Liver (tissue), 9 donors: ENCODE results near the gene PAFAH1B2. TPM values are rescaled to one million over a fixed set of nuclear protein-coding genes. Genes with fewer than 3 reads are reported as not detected.

Experiments used
- DNase-seq: peaks from one replicate; pipeline ENCODE4 v3.0.0-alpha.2; 2017; ENCODE audit warnings: low spot score
- H3K27ac ChIP-seq, 2 donors: one replicate each; pipeline ENCODE4 v1.7.0; 2013; ENCODE audit warnings: inconsistent platforms in 2 of 2, low read length in 2 of 2, control low read depth in 1 of 2, low read depth in 1 of 2, mild to moderate bottlenecking in 1 of 2
- H3K27me3 ChIP-seq, 4 donors: one replicate each; pipeline versions ENCODE4 v1.6.1 to v1.7.0; 2013; ENCODE audit warnings: low read length in 3 of 4, inconsistent platforms in 1 of 4, mild to moderate bottlenecking in 1 of 4, moderate library complexity in 1 of 4; ENCODE audit not compliant: control insufficient read depth in 4 of 4, insufficient read depth in 4 of 4
- H3K36me3 ChIP-seq, 4 donors: one replicate each; pipeline versions ENCODE4 v1.6.1 to v1.7.0; 2013; ENCODE audit warnings: low read length in 3 of 4, mild to moderate bottlenecking in 3 of 4, low read depth in 1 of 4, moderate library complexity in 1 of 4; ENCODE audit not compliant: control insufficient read depth in 4 of 4, insufficient read depth in 3 of 4
- H3K4me1 ChIP-seq, 4 donors: one replicate each; pipeline versions ENCODE4 v1.6.1 to v1.7.0; 2013; ENCODE audit warnings: low read length in 3 of 4, mild to moderate bottlenecking in 3 of 4, moderate library complexity in 1 of 4; ENCODE audit not compliant: control insufficient read depth in 4 of 4, insufficient read depth in 4 of 4
- H3K4me3 ChIP-seq, 3 donors: one replicate each; pipeline versions ENCODE4 v1.6.1 to v1.7.0; 2013; ENCODE audit warnings: low read length in 3 of 3, control low read depth in 1 of 3, low read depth in 1 of 3, mild to moderate bottlenecking in 1 of 3
- H3K9ac ChIP-seq, 2 donors: one replicate each; pipeline ENCODE4 v1.7.0; 2013; ENCODE audit warnings: low read length in 2 of 2, mild to moderate bottlenecking in 2 of 2, moderate library complexity in 2 of 2, control low read depth in 1 of 2, low read depth in 1 of 2
- H3K9me3 ChIP-seq, 4 donors: one replicate each; pipeline versions ENCODE4 v1.6.1 to v1.7.0; 2013; ENCODE audit warnings: low read length in 3 of 4; ENCODE audit not compliant: control insufficient read depth in 4 of 4
- EGR1 ChIP-seq, 2 donors: IDR thresholded peaks; 2 replicates each; pipeline ENCODE4 v1.6.1; 2016 to 2018; ENCODE audit warnings: antibody characterized with exemption in 2 of 2, low read depth in 2 of 2
- FOXA1 ChIP-seq: IDR thresholded peaks from 2 replicates; pipeline ENCODE4 v1.6.1; 2016; ENCODE audit warnings: antibody characterized with exemption
- FOXA2 ChIP-seq: IDR thresholded peaks from 2 replicates; pipeline ENCODE4 v1.6.1; 2016; ENCODE audit warnings: antibody characterized with exemption
- GABPA ChIP-seq, 2 donors: IDR thresholded peaks in 1 of 2; conservative IDR thresholded peaks in 1 of 2; 2 replicates each; pipeline ENCODE4 v1.6.1; 2016; ENCODE audit warnings: antibody characterized with exemption in 2 of 2, mild to moderate bottlenecking in 1 of 2, moderate library complexity in 1 of 2
- HNF4A ChIP-seq, 2 donors: conservative IDR thresholded peaks; 2 replicates each; pipeline ENCODE4 v1.6.1; 2016; ENCODE audit warnings: antibody characterized with exemption in 2 of 2, mild to moderate bottlenecking in 2 of 2
- HNF4G ChIP-seq: IDR thresholded peaks from 2 replicates; pipeline ENCODE4 v1.6.1; 2016; ENCODE audit warnings: antibody characterized with exemption
- JUND ChIP-seq, 2 donors: IDR thresholded peaks; 2 replicates each; pipeline ENCODE4 v1.6.1; 2016; ENCODE audit warnings: antibody characterized with exemption in 2 of 2
- NR2F2 ChIP-seq: IDR thresholded peaks from 2 replicates; pipeline ENCODE4 v1.6.1; 2016; ENCODE audit warnings: antibody characterized with exemption
- RAD21 ChIP-seq, 2 donors: IDR thresholded peaks; 2 replicates each; pipeline ENCODE4 v1.6.1; 2016; ENCODE audit warnings: antibody characterized with exemption in 2 of 2, mild to moderate bottlenecking in 2 of 2
- RXRA ChIP-seq, 2 donors: IDR thresholded peaks; 2 replicates each; pipeline ENCODE4 v1.6.1; 2017 to 2018; ENCODE audit warnings: antibody characterized with exemption in 2 of 2, mild to moderate bottlenecking in 1 of 2
- SP1 ChIP-seq: IDR thresholded peaks from 2 replicates; pipeline ENCODE4 v1.6.1; 2018; ENCODE audit warnings: antibody characterized with exemption, mild to moderate bottlenecking
- TAF1 ChIP-seq: conservative IDR thresholded peaks from 2 replicates; pipeline ENCODE4 v1.6.1; 2016; ENCODE audit warnings: antibody characterized with exemption, mild to moderate bottlenecking
- YY1 ChIP-seq: IDR thresholded peaks from 2 replicates; pipeline ENCODE4 v1.6.1; 2016; ENCODE audit warnings: antibody characterized with exemption, mild to moderate bottlenecking
- WGBS: extraction: QIAGEN DNeasy Blood & Tissue Kit; methylation state at CpG from one replicate; pipeline ENCODE4 v1.1.7; 2013; 5-methylcytosine and 5-hydroxymethylcytosine counted together
- polyA plus RNA-seq, 2 donors: library from polyadenylated mRNA; stranded (reverse) in 1 of 2; unstranded in 1 of 2; fragments of 200-250 nt in 1 of 2; fragments of >200 nt in 1 of 2; fragmentation: Nextera tagmentation in 1 of 2; extraction: Ambion mirVana in 1 of 2; gene quantifications; one replicate each; pipeline versions ENCODE4 v1.2.1 to v1.2.3, GENCODE V29; 2013 to 2015
- total RNA-seq, 2 donors: library from RNA; depleted of rRNA; stranded (reverse); fragments of >200 nt; gene quantifications; one replicate each; pipeline ENCODE4 v1.2.3, GENCODE V29; 2014
- TF ChIP-seq, protein P1 (sequence below): IDR thresholded peaks from 2 replicates; pipeline ENCODE4 v1.6.1; 2016; ENCODE audit warnings: antibody characterized with exemption
- TF ChIP-seq, protein P2 (sequence below): IDR thresholded peaks from 2 replicates; pipeline ENCODE4 v1.6.1; 2016; ENCODE audit warnings: antibody characterized with exemption, mild to moderate bottlenecking
- TF ChIP-seq, protein P3 (sequence below): IDR thresholded peaks from 2 replicates; pipeline ENCODE4 v1.6.1; 2016; ENCODE audit warnings: antibody characterized with exemption
- TF ChIP-seq, protein P4 (sequence below): IDR thresholded peaks from 2 replicates; pipeline ENCODE4 v1.6.1; 2016; ENCODE audit warnings: antibody characterized with exemption
- donor health status: healthy.
- donor health status: healthy.
- donor health status: healthy.
- donor health status: healthy.
- donor health status: healthy.

PAFAH1B2 gene
- total and polyA plus RNA-seq, 4 donors: 12.7 to 39.8 (median 24.9) TPM

DNA sequence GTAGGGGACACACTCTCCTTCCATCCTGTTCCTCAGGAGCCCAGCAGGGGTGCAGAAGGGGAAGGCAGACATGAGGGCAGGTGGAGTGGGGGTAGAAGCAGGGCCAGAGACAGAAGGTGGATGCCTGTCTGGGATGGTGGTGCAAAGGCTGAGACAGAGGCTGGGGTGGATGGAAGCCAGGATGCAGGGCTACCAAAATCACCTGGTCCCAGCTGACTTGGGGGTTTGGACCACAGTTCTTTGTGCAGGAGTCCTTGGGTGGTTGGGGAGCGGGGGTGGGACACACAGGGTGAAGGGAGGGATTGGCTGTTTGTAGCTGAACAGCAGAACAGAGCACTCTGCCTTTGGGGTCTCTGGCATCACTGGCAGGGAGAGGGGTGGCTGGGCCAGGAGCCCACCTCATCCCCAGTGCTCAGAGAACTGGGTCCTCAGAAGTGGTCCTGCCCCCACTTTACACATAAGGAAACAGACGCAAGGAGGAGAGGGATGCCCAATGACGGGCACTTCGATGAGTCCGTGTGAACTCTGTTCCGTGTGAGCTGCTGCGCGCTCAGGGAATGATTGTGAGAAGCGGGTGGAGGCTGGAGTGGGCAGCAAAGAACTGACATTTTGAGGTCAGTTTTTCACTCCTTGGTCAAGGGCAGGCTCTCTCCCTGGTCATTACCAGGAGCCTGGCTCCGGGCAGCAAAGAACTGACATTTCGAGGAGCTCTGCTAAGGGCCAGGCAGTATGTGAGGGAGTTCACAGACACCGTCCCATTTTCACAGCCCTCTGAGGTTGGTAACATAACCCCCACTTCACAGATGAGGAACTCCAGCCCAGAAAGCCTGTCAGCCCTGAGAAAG lies 56.9 kb downstream of the PAFAH1B2 start:
- WGBS: 82% methylated on average over 12 of the region's 12 CpGs
- peaks cover 0 to 21% (median 6%) of the 10 kb centered on the region in 4 donors for H3K36me3 ChIP-seq

DNA sequence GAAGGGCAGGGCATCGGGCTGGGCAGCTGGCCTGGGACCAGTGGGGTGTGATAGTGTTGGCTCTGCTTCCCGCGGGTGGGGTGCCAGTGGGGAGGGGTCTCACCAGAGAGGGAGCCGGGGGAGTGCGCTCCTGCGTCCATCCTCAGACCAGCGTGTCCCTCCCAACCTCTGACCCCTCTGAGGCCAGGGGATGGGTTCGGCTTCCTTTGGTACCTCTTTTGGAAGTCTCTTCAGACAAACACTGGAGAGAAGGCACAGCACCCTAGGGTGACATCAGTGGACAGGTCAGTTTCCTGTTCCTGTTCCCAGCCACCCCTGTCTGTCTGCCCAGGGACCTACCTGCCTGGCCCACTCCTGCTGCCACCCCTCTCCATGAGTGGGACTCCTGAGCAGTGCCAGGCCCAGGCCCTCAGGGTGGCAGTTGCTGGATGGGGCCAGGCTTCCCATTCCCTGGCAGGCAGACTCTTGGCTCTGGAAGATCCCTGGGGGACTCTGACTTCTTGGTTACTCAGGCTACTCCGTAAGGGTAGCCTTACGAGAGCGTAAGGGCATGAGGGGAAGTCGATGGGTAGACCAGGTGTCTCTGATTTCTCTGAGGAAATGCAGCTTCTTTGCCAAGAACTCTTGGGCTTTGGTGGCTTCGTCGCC lies 57.7 kb downstream of the PAFAH1B2 start:
- H3K4me1 ChIP-seq: no peaks in the 10 kb centered on the region
- WGBS: 77% methylated on average over 14 of the region's 14 CpGs
- peak overlapping the region in 1 of 3 donors; percentile 17 for H3K4me3 ChIP-seq
- no peak for DNase-seq
- no peaks in the 10 kb centered on the region for H3K9me3 ChIP-seq
- peaks cover 0 to 21% (median 5%) of the 10 kb centered on the region in 4 donors for H3K36me3 ChIP-seq
- H3K27me3 ChIP-seq: no peaks in the 10 kb centered on the region
- H3K27ac ChIP-seq: peak overlapping the region; percentile 15 to 29
- TF ChIP-seq RXRA (IDR thresholded peaks at IDR 0.05) (no peak), HNF4G (no peak), FOXA2 (no peak), EGR1 (IDR thresholded peaks at IDR 0.05; ENCODE audit: low read depth in 2 of 2) (no peak), NR2F2 (no peak), JUND (IDR thresholded peaks at IDR 0.05) (no peak), YY1 (no peak), RAD21 (IDR thresholded peaks at IDR 0.05) (no peak), TAF1 (no peak), FOXA1 (no peak), HNF4A (conservative IDR thresholded peaks at IDR 0.05) (no peak), SP1 (no peak)
- TF ChIP-seq, protein P1, sequence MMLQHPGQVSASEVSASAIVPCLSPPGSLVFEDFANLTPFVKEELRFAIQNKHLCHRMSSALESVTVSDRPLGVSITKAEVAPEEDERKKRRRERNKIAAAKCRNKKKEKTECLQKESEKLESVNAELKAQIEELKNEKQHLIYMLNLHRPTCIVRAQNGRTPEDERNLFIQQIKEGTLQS: no peak
- TF ChIP-seq, protein P2, sequence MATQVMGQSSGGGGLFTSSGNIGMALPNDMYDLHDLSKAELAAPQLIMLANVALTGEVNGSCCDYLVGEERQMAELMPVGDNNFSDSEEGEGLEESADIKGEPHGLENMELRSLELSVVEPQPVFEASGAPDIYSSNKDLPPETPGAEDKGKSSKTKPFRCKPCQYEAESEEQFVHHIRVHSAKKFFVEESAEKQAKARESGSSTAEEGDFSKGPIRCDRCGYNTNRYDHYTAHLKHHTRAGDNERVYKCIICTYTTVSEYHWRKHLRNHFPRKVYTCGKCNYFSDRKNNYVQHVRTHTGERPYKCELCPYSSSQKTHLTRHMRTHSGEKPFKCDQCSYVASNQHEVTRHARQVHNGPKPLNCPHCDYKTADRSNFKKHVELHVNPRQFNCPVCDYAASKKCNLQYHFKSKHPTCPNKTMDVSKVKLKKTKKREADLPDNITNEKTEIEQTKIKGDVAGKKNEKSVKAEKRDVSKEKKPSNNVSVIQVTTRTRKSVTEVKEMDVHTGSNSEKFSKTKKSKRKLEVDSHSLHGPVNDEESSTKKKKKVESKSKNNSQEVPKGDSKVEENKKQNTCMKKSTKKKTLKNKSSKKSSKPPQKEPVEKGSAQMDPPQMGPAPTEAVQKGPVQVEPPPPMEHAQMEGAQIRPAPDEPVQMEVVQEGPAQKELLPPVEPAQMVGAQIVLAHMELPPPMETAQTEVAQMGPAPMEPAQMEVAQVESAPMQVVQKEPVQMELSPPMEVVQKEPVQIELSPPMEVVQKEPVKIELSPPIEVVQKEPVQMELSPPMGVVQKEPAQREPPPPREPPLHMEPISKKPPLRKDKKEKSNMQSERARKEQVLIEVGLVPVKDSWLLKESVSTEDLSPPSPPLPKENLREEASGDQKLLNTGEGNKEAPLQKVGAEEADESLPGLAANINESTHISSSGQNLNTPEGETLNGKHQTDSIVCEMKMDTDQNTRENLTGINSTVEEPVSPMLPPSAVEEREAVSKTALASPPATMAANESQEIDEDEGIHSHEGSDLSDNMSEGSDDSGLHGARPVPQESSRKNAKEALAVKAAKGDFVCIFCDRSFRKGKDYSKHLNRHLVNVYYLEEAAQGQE: no peak
- TF ChIP-seq, protein P3, sequence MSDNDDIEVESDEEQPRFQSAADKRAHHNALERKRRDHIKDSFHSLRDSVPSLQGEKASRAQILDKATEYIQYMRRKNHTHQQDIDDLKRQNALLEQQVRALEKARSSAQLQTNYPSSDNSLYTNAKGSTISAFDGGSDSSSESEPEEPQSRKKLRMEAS: no peak
- TF ChIP-seq, protein P4, sequence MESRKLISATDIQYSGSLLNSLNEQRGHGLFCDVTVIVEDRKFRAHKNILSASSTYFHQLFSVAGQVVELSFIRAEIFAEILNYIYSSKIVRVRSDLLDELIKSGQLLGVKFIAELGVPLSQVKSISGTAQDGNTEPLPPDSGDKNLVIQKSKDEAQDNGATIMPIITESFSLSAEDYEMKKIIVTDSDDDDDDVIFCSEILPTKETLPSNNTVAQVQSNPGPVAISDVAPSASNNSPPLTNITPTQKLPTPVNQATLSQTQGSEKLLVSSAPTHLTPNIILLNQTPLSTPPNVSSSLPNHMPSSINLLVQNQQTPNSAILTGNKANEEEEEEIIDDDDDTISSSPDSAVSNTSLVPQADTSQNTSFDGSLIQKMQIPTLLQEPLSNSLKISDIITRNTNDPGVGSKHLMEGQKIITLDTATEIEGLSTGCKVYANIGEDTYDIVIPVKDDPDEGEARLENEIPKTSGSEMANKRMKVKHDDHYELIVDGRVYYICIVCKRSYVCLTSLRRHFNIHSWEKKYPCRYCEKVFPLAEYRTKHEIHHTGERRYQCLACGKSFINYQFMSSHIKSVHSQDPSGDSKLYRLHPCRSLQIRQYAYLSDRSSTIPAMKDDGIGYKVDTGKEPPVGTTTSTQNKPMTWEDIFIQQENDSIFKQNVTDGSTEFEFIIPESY: no peak
- H3K9ac ChIP-seq: no peak overlapping the region

More for the DNA sequence above, 56.9 kb downstream of the PAFAH1B2 start:
- TF ChIP-seq HNF4A (conservative IDR thresholded peaks at IDR 0.05) (no peak), FOXA2 (no peak), SP1 (no peak), HNF4G (no peak), GABPA (IDR thresholded peaks at IDR 0.05 in 1 of 2, conservative IDR thresholded peaks at IDR 0.05 in 1 of 2) (no peak), EGR1 (IDR thresholded peaks at IDR 0.05; ENCODE audit: low read depth in 2 of 2) (no peak)
- TF ChIP-seq, protein P3: no peak
- Histone ChIP-seq H3K4me3 (peak overlapping the region; percentile 9 to 14 (median 12)), H3K27me3 (no peaks in the 10 kb centered on the region), H3K4me1 (no peaks in the 10 kb centered on the region), H3K27ac (peak overlapping the region; percentile 15 to 34), H3K9ac (no peak overlapping the region), H3K9me3 (no peaks in the 10 kb centered on the region)
- no peak for DNase-seq
